K562 (cell line): ENCODE data around the gene ANO2.

Experiments used
- BRF1 ChIP-seq: IDR thresholded peaks from 3 replicates; pipeline ENCODE4 v1.6.1; 2011; ENCODE audit warnings: borderline replicate concordance, mild to moderate bottlenecking; ENCODE audit not compliant: insufficient read length; ENCODE audit errors: extremely low read depth
- HDAC6 ChIP-seq: IDR thresholded peaks from 2 replicates; pipeline ENCODE4 v1.6.1; 2012; ENCODE audit warnings: low read depth, mild to moderate bottlenecking, control low read depth, inconsistent platforms, low read length, moderate library complexity
- NRF1 ChIP-seq, 2 experiments: fragments of 450-650 bp; IDR thresholded peaks in 1 of 2; conservative IDR thresholded peaks in 1 of 2; 2 replicates each; pipeline ENCODE4 v1.6.1; 2014; ENCODE audit warnings: mild to moderate bottlenecking in 2 of 2
- POLR2B ChIP-seq: fragments of 450-650 bp; IDR thresholded peaks from 2 replicates; pipeline ENCODE4 v1.6.1; 2018; ENCODE audit warnings: low read depth; ENCODE audit not compliant: partially characterized antibody
- POU5F1 ChIP-seq: fragments of 150-350 bp; IDR thresholded peaks from 2 replicates; pipeline ENCODE4 v1.6.1; 2014; ENCODE audit warnings: borderline replicate concordance, low read length, low read depth, mild to moderate bottlenecking; ENCODE audit not compliant: partially characterized antibody
- STAT5B ChIP-seq: fragments of 250-450 bp; sonication (Bioruptor Pico); IDR thresholded peaks from 2 replicates; pipeline ENCODE4 v1.8.0; 2021; ENCODE audit warnings: mild to moderate bottlenecking, inconsistent platforms
- U2AF1 ChIP-seq: fragments of 200-400 bp; formaldehyde crosslinking; optimal IDR thresholded peaks from 2 replicates; pipeline ENCODE3; 2017; ENCODE audit warnings: mild to moderate bottlenecking, low read depth, low read length, moderate library complexity
- TF ChIP-seq, protein P1 (sequence below): fragments of 150-350 bp; conservative IDR thresholded peaks from 2 replicates; pipeline ENCODE4 v1.6.1; 2014; ENCODE audit warnings: low read length

DNA sequence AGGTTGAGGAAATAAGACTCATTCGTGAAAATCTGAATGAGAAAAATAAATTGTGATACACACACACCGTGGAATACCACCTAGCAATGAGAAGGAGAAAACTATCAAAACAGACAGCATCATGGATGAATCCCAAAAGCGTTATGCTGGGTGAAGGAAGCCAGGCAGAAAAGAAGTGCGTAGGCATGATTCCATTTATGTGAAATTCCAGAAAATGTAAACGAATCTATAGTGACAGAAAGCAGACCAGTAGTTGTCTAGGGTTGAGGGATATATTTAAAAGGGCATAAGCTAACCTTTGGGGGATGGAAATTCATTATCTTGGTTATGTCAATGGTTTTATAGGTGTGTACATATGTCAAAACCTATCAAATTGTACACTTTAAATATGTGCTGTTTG, 42.5 kb upstream of the ANO2 start:
- TF ChIP-seq NRF1 (conservative IDR thresholded peaks at IDR 0.05 in 1 of 2, IDR thresholded peaks at IDR 0.05 in 1 of 2) (no peak), POU5F1 (no peak), HDAC6 (no peak), STAT5B (CRISPR knock-in tag) (no peak), U2AF1 (no peak), POLR2B (no peak), BRF1 (no peak)
- TF ChIP-seq, protein P1, sequence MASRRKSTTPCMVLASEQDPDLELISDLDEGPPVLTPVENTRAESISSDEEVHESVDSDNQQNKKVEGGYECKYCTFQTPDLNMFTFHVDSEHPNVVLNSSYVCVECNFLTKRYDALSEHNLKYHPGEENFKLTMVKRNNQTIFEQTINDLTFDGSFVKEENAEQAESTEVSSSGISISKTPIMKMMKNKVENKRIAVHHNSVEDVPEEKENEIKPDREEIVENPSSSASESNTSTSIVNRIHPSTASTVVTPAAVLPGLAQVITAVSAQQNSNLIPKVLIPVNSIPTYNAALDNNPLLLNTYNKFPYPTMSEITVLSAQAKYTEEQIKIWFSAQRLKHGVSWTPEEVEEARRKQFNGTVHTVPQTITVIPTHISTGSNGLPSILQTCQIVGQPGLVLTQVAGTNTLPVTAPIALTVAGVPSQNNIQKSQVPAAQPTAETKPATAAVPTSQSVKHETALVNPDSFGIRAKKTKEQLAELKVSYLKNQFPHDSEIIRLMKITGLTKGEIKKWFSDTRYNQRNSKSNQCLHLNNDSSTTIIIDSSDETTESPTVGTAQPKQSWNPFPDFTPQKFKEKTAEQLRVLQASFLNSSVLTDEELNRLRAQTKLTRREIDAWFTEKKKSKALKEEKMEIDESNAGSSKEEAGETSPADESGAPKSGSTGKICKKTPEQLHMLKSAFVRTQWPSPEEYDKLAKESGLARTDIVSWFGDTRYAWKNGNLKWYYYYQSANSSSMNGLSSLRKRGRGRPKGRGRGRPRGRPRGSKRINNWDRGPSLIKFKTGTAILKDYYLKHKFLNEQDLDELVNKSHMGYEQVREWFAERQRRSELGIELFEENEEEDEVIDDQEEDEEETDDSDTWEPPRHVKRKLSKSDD, result no peak
